Heart left ventricle (tissue), 16 donors: Measurements from ENCODE around the gene POU4F3. TPM values are rescaled to one million over a fixed set of nuclear protein-coding genes. Genes with fewer than 3 reads are reported as not detected.
"Not testable (repeated sequence)": the region's sequence is repeated elsewhere in the genome, so short reads cannot be mapped to it uniquely, and the experiment has no call there.

ENCODE experiments used
- ATAC-seq, 4 donors: fragments of 200-7000 bp; cut with Tn5 transposase; one replicate each; pipeline ENCODE4 v1.9.1; 2020 to 2022; ENCODE audit warnings: moderate library complexity in 4 of 4, mild to moderate bottlenecking in 3 of 4, moderate number of reproducible peaks in 1 of 4
- DNase-seq, 5 donors: peaks; one replicate each; pipeline ENCODE4 v3.0.0-alpha.2; 2020
- H3K27ac ChIP-seq, 12 donors: fragments of 200-600 bp; sonication (generic) in 4 of 12; one replicate each; pipeline versions ENCODE4 v1.5.0 to v1.8.0; 2016 to 2022; ENCODE audit warnings: mild to moderate bottlenecking in 2 of 12
- H3K27me3 ChIP-seq, 9 donors: fragments of 200-600 bp; sonication (generic) in 2 of 9; one replicate each; pipeline versions ENCODE4 v1.5.1 to v1.8.0; 2016 to 2022; ENCODE audit warnings: mild to moderate bottlenecking in 3 of 9
- H3K36me3 ChIP-seq, 9 donors: fragments of 200-600 bp; sonication (generic) in 2 of 9; one replicate each; pipeline versions ENCODE4 v1.5.0 to v1.8.0; 2018 to 2022; ENCODE audit warnings: mild to moderate bottlenecking in 2 of 9
- H3K4me1 ChIP-seq, 12 donors: fragments of 200-600 bp; sonication (generic) in 4 of 12; one replicate each; pipeline versions ENCODE4 v1.5.0 to v1.8.0; 2016 to 2022; ENCODE audit warnings: mild to moderate bottlenecking in 3 of 12
- H3K4me3 ChIP-seq, 12 donors: fragments of 200-600 bp; sonication (generic) in 4 of 12; one replicate each; pipeline versions ENCODE4 v1.5.0 to v1.8.0; 2017 to 2022; ENCODE audit warnings: mild to moderate bottlenecking in 9 of 12, moderate library complexity in 4 of 12
- H3K9me3 ChIP-seq, 12 donors: fragments of 200-600 bp; sonication (generic) in 4 of 12; one replicate each; pipeline versions ENCODE4 v1.5.0 to v1.8.0; 2016 to 2022; ENCODE audit warnings: mild to moderate bottlenecking in 1 of 12
- CTCF ChIP-seq, 12 donors: fragments of 200-600 bp; sonication (generic) in 4 of 12; IDR thresholded peaks; one replicate each; pipeline versions ENCODE4 v1.5.0 to v1.8.0; 2018 to 2022; ENCODE audit warnings: antibody characterized with exemption in 12 of 12, mild to moderate bottlenecking in 5 of 12
- POLR2A ChIP-seq, 2 donors: fragments of 450-650 bp; IDR thresholded peaks; one replicate each; pipeline ENCODE4 v1.6.1; 2017; ENCODE audit warnings: antibody characterized with exemption in 2 of 2, mild to moderate bottlenecking in 2 of 2, moderate library complexity in 2 of 2
- WGBS, 4 donors: extraction: QIAGEN DNeasy Blood & Tissue Kit in 2 of 4; methylation state at CpG; one replicate each; pipeline versions ENCODE4 v1.1.5 to v1.1.7; 2013 to 2018; 5-methylcytosine and 5-hydroxymethylcytosine counted together
- intact Hi-C, 10 donors: fragments of 100-400 bp; cut with DNase I; formaldehyde crosslinking; loops; one replicate each; pipeline versions ENCODE4 v1.11.1 to v1.14.2; 2022
- long read RNA-seq, 3 donors: library from polyadenylated mRNA; unstranded; transcript quantifications; one replicate each; pipeline ENCODE4 v2.0.0, GENCODE V29; 2020 to 2021
- polyA plus RNA-seq, 2 donors: library from polyadenylated mRNA; stranded (reverse); fragments of 200-250 nt; gene quantifications; one replicate each; pipeline ENCODE4 v1.2.3, GENCODE V29; 2013
- total RNA-seq, 9 donors: library from RNA; depleted of rRNA in 2 of 9; stranded (reverse); fragments of >200 nt in 2 of 9; fragmentation: NEBNext Ultra II Directional in 3 of 9; extraction: Animal tissue kit (Norgen Biotek cat#: 25700) in 3 of 9; gene quantifications; one replicate each; pipeline versions ENCODE4 v1.1.0 to v1.2.4, GENCODE V29; 2016 to 2023
- donor health status: ischemic (EF 13 %, LVEDD 7.1; RV severe dilation, severe dysfunction).
- donor health status: healthy with polysubstance abuse.
- donor health status: DM: no; HTN: yes; CAD: no.
- donor health status: DM: no; HTN: no; CAD: no.
- donor health status: ischemic (EF 25% LVEDD 6.9; RV normal size, moderate dysfunction).
- donor health status: ischemic (EF 25% LVEDD 5.7; RV mildly dilated, moderate dysfunction).
- donor health status: healthy.
- donor health status: DM: yes; HTN: yes; CAD: no.
- donor health status: ischemic (EF 35%, LVEDD 5.7; RV mildly dilated, moderate dysfunction).
- donor health status: nonischemic (EF 11% LVEDD 7.7; RV severe dilation, severe dysfunction).
- donor health status: DM: yes; HTN: yes; CAD: no.
- donor health status: PGD.
- donor health status: ischemic (EF 29% LVEDD 5.4; RV normal size, mild dysfunction).
- donor health status: nonischemic (EF 23%, LVEDD 6.1; RV moderate dilation, normal function).

Gene POU4F3, protein sequence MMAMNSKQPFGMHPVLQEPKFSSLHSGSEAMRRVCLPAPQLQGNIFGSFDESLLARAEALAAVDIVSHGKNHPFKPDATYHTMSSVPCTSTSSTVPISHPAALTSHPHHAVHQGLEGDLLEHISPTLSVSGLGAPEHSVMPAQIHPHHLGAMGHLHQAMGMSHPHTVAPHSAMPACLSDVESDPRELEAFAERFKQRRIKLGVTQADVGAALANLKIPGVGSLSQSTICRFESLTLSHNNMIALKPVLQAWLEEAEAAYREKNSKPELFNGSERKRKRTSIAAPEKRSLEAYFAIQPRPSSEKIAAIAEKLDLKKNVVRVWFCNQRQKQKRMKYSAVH
- total RNA-seq: under 1 TPM in 1 of 9 donors, not detected in 8; 0.10 TPM
- polyA plus RNA-seq: under 1 TPM in 1 of 2 donors, not detected in 1; 0.04 TPM
- long read RNA-seq, donor 1: 0 reads
- long read RNA-seq, donor 2: 0 reads
- long read RNA-seq, donor 3: 0 reads

DNA sequence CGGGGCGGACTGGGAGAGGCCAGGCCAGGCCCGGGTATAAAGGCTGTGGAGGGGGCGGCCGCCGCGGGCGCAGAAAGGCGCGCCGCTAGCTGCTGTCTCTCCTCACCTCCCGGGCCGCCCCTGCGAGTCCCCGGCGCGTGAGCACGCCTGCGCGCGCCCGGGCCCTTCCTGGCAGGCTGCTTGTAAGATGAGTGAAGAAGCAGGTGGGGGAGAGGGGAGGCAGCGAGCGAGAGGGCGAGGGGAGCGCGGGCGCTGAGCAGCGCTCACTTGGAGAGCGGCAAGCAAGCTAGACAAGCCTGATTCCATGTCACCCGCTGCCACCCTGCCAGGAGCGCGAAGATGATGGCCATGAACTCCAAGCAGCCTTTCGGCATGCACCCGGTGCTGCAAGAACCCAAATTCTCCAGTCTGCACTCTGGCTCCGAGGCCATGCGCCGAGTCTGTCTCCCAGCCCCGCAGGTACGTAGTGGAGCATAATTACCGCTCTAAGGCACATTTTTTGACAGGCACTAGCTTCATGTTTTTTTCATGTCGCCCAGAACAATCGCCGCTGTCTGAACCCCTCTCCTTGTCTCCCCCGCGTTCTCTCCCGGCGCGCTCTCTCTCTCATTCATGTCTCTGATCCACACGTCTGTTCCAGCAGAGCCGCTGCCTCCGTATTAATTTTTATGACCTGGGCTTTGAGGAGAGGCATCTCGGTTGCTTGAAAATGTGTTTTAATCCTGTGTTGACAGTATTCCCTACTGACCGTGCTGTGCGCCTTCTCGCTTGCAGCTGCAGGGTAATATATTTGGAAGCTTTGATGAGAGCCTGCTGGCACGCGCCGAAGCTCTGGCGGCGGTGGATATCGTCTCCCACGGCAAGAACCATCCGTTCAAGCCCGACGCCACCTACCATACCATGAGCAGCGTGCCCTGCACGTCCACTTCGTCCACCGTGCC, at the start of gene POU4F3:
Gene POU4F3, plus strand, starts transcription at position 66 of the 941 bp plus-strand sequence. Its CDS starts 274 bp downstream, at position 340.
- H3K27me3 ChIP-seq: peaks cover 33 to 98% (median 91%) of the 10 kb centered on the region in 9 donors

DNA sequence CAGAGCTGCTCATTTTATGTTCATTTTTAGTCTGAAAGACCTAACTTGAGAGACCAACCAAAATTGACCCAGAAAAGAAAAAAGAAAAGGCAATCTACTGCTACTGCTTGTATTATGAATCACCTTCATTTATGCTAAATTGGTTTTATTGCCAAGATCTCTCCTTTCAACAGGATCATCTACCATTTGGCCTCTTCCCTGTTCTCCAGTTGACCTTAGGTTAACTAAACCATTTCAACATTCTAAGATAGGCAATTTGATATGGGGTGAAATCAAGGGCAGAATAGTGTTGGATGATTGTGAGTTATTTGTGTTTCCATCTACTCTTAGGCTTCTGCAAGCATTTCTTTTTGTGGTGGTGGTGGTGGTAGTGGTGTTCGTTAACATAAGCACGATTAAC, 48.3 kb upstream of the POU4F3 start:
- intact Hi-C loops: loop anchor here in 4 of 10 donors (2.0 to 5.0 kb wide), 2 partner anchors 136 to 137 kb away; no protein-coding TSS in a partner anchor
- H3K27ac ChIP-seq: no peak overlapping the region
- WGBS, 4 donors: 97 to 98% (median 97%) methylated on average over 2 of the region's 2 CpGs
- no peak for DNase-seq
- H3K36me3 ChIP-seq: peaks cover 0 to 41% (median 24%) of the 10 kb centered on the region in 9 donors
- no peaks in the 10 kb centered on the region for H3K27me3 ChIP-seq
- TF ChIP-seq POLR2A (IDR thresholded peaks at IDR 0.05): no peak
- no peak for ATAC-seq
- peaks cover 0 to 6% (median 0%) of the 10 kb centered on the region in 12 donors for H3K4me1 ChIP-seq
- H3K4me3 ChIP-seq: no peak overlapping the region
- H3K9me3 ChIP-seq: no peaks in the 10 kb centered on the region

More for the DNA sequence above, at the start of gene POU4F3:
- no peak for ATAC-seq
- no peaks in the 10 kb centered on the region for H3K36me3 ChIP-seq
- DNase-seq: no peak
- TF ChIP-seq CTCF (IDR thresholded peaks at IDR 0.05): no peak
- no peak for TF ChIP-seq POLR2A (IDR thresholded peaks at IDR 0.05)
- no peaks in the 10 kb centered on the region for H3K9me3 ChIP-seq
- no peak within 1 kb of the TSS for H3K27ac ChIP-seq
- H3K4me3 ChIP-seq: no peak within 1 kb of the TSS
- WGBS, 4 donors: 1 to 3% (median 3%) methylated on average over 65 to 70 of the region's 70 CpGs
- intact Hi-C loops: no loop called here
- peaks cover 0 to 33% (median 2%) of the 10 kb centered on the region in 12 donors for H3K4me1 ChIP-seq

- TF ChIP-seq POLR2A (IDR thresholded peaks at IDR 0.05) (no peak), CTCF (IDR thresholded peaks at IDR 0.05) (peak; percentile 37 to 71 (median 57))
- 18 to 24% (median 20%) methylated on average over 5 of the region's 5 CpGs for WGBS, 4 donors
- no peak for DNase-seq
Observed at GRCh38 chr5:146291421-146292074, 47.1 kb upstream of the POU4F3 start.

DNA sequence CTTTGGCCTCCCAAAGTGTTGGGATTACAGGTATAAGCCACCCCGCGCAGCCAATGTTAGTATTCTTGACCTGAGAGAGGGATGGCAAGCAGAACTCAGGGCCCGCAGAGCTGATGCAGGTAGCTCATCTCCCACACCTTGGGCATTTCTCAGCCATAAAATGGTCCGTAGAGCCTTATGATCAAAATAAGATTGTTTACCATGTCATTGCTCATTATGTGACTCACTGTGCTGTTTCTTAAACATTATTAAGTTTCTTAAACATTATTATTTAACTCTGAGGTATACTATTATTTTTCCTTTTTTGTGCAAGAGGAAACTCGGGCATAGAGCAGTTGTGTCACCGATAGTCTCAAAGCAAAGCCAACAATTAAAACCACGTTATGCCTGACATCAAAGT, 42.4 kb upstream of the POU4F3 start:
- Histone ChIP-seq H3K4me1 (no peaks in the 10 kb centered on the region), H3K4me3 (no peak overlapping the region), H3K27ac (no peak overlapping the region), H3K36me3 (no peaks in the 10 kb centered on the region), H3K9me3 (no peaks in the 10 kb centered on the region), H3K27me3 (no peaks in the 10 kb centered on the region)
- 88 to 94% (median 93%) methylated on average over 7 of the region's 7 CpGs for whole genome bisulfite sequencing, 4 donors
- no peak for TF ChIP-seq POLR2A (IDR thresholded peaks at IDR 0.05)
- no peak for TF ChIP-seq CTCF (IDR thresholded peaks at IDR 0.05)
- DNase-seq: no peak
- no peak for ATAC-seq
- intact Hi-C loops: no loop called here

More at GRCh38 chr5:146291421-146292074, 47.1 kb upstream of the POU4F3 start:
- no peaks in the 10 kb centered on the region for H3K9me3 ChIP-seq
- intact Hi-C loops: loop anchor here in 9 of 10 donors (1.0 to 5.0 kb wide), 4 partner anchors 135 to 137 kb away; no protein-coding TSS in a partner anchor
- peaks cover 0 to 6% (median 0%) of the 10 kb centered on the region in 12 donors for H3K4me1 ChIP-seq
- ATAC-seq: peak in 3 of 4 donors; percentile 49 to 68 (median 57)
- H3K4me3 ChIP-seq: no peak overlapping the region
- H3K36me3 ChIP-seq: peaks cover 0 to 29% (median 12%) of the 10 kb centered on the region in 9 donors
- no peaks in the 10 kb centered on the region for H3K27me3 ChIP-seq
- H3K27ac ChIP-seq: no peak overlapping the region

GRCh38 chr5:146298920-146299319, 39.7 kb upstream of the POU4F3 start:
- H3K27me3 ChIP-seq, ATAC-seq, H3K9me3 ChIP-seq, intact Hi-C loops, H3K36me3 ChIP-seq, H3K27ac ChIP-seq, H3K4me1 ChIP-seq, DNase-seq, H3K4me3 ChIP-seq: not testable (repeated sequence)
- 96 to 98% (median 97%) methylated on average over 3 of the region's 3 CpGs for WGBS, 4 donors
